Right kidney (tissue), 1 donor: ENCODE data around the gene FPR2.
"Not testable (repeated sequence)": the region's sequence is repeated elsewhere in the genome, so short reads cannot be mapped to it uniquely, and the experiment has no call there.

Experiments used
- DNase-seq: peaks from one replicate; pipeline ENCODE4 v3.0.0-alpha.2; 2016

Gene FPR2

DNA sequence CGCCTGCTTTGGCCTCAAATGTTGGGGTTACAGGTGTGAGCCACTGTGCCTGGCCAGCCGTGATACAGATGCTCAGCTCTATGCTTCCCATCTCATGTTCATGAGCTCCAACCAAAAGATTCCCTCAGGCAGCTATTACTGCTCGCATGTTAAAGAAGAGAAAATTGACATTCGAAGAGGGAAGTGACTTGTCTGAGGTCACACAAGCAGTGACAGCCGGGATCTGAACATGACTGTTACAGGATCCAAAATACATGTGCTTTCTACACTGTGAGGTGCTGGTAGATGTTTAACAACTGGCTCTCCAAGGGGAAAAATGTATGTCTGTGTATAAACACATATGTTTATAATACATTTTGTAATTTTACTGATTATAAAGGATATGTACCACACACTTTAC lies 20.6 kb upstream of the FPR2 start:
- DNase-seq: no peak

DNA sequence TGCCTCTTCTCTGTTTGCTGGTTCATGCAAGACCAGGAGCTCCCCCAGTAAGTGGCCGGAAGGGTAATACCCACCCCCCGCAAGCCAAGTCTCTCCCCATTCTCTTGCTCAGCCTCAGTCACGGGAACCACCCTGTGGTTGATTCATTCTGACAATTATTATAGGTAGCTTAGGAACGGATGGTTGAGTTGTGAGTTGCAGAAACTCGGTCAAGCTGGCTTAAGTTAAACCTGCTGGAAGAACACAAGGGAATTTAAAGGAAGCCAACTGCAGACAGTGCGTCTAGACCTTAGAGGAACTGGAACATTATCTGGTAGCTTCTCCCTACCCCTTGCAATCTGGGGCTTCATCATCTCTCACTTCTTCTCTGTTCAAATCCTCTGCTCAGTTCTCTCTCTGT lies 18.2 kb upstream of the FPR2 start:
- DNase-seq: no peak

DNA sequence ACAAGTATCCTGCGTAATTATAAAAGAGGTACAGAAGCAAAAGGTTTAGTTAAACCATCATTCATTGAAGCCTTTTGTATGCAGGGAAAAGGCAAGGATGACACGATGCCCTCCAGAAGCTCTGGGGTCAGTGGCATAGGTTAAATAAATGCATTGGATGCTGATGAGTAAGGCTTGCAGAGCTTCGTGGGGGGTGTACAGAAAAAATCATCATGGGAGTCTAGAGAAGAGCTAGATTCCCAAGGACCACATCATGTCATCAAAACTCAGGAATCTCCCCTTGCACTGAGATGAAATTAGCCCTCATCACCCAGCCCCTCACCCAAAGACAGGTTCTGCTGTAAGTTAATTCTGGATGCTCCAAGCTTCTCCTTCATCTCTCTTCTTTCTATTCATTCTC lies 17.6 kb upstream of the FPR2 start:
- DNase-seq: no peak

DNA sequence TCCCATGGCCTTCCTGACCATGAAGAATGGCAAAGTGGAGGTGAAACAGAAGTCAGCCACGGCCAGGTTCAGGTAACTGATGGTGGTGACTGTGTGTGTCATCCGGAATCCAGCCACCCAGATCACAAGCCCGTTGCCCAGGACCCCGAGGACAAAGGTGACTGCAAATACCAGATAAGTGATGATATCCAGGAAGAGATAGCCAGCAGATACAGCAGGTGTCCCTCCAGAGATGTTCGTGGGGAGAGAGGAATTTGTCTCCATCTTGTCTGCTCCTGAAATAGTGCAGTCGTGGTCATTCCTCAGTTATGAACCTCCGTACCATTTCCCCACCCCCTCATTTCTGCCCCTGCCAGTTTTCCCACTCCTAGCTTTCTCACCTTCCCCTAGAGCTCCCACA lies 14.2 kb upstream of the FPR2 start:
- no peak for DNase-seq

GRCh38 chr19:51749979-51750378 lies 11.0 kb upstream of the FPR2 start:
- no peak for DNase-seq

DNA sequence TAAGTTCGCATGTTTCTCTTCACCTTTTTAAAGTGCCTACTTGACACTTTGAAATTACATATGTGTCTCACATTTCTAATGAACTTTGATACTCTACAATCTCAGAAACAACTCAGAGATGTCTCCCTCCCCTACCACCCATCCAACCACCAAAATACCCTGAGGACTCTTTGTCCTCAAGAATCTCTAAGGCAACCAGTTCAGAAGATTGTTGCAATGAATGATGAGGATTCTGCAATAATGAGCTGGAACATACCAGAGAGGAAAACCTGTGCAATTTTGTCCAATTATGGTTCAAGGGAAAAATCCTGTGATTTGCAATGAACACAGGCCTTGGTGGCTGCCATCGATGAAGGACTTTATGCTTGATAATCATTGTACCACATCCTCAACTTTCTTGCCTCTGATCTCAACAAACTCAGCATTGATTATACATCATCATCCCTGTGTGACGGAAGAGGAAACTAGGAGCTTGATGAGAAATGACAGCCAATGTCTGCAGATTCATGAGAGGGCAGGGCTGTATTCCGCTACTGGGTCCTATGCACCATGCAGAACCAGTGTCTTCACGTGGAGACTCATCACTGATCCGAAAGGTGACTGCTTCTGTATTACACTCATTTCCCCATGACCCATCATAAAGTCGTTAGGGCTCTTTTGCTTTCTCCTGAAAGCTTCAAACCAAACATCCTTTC lies 10.4 kb upstream of the FPR2 start:
- no peak for DNase-seq

DNA sequence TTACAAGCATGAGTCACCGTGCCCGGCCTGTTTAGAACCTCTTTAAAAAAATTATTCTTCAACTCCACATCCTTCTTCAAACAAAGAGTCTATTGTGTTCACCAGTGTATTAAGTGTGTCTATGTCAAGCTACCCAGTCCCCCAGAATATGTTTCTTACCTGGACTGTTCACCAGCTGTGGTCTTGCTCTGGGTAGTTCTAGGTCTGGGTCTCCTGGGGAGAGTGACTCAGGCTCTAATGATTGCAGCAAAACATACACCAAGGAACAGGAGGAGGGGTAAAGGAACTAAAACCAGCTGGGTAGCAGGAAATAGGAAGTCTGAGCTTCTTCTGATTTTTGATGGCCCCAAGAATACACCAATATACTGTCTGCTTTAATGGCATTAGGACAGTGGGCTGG lies 9.3 kb upstream of the FPR2 start, which contains the start of gene FPR1:
Gene FPR1, minus strand, starts transcription at position 224 of the 400 bp plus-strand sequence. CDS start 4,884 bp downstream, outside the sequence.
- DNase-seq: no peak

GRCh38 chr19:51754109-51754508 lies 6.9 kb upstream of the FPR2 start:
- DNase-seq: no peak

DNA sequence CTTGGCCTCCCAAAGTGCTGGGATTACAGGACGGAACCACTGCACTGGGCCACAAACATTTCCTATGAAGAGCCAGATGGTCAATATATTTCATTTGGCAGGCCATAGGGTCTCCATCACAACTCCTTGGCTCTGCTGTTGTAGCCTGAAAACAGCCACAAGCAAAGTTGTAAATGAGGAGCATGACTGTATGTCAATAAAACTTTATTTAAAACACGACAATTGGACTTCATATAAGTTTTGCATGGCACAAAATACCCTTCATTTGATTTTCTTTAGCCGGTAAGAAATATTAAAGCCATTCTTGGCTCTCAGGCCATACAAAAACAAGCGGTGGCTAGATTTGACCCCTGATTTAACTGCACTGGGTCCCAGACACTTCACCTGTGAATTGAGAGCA lies 6.2 kb upstream of the FPR2 start:
- no peak for DNase-seq

DNA sequence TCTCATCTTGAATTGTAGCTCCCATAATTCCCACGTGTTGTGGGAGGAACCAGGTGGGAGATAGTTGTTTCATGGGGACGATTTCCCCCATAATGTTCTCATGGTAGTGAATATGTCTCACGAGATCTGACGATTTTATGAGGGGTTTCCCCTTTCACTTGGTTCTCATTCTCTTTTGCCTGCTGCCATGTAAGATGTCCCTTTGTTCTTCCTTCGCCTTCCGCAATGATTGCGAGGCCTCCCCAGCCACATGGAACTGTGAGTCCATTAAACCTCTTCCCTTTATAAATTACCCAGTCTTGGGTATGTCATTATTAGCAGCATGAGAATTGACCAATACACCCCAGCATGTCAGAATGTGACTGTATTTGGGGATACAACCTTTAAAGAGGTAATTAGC lies 5.4 kb upstream of the FPR2 start:
- no peak for DNase-seq

GRCh38 chr19:51761696-51762095 lies 716 bp downstream of the FPR2 start:
- no peak for DNase-seq

DNA sequence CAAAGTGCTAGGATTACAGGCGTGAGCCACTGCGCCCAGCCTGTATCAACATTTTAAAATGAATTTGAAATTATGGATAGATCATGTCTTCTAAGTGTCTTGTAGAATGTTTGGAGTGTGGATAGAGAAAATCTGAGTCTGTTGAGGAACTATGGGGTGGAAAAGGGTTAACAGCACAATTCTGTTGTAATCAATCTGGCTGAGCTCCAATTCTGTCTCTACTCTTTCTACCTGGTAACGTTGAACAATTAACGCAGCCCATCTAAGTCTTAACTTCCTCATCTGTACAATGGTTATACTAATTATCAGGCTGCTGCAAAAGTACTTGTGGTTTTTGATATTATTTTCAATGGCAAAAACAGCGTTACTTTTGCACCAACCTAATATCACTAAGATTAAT lies 4.1 kb downstream of the FPR2 start:
- DNase-seq: no peak

- DNase-seq: no peak
These were observed 5.5 kb downstream of the FPR2 start for GRCh38 chr19:51766461-51766860.

- DNase-seq: no peak
These were observed 10.6 kb downstream of the FPR2 start for GRCh38 chr19:51771376-51772130.

DNA sequence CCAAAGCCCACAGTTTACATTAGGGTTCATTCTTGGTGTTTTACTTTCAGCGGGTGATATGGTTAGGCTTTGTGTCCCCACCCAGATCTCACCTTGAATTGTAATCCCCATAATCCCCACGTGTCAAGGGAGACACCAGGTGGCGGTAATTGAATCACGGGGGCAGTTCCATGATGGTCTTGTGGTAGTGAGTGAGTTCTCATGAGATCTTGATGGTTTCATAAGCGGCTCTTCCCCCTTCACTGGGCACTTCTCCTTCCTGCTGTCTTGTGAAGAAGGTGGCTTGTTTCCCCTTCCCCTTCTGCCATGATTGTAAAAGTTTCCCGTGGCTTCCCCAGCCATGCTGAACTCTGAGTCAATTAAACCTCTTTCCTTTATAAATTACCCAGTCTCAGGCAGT lies 12.0 kb downstream of the FPR2 start:
- no peak for DNase-seq

DNA sequence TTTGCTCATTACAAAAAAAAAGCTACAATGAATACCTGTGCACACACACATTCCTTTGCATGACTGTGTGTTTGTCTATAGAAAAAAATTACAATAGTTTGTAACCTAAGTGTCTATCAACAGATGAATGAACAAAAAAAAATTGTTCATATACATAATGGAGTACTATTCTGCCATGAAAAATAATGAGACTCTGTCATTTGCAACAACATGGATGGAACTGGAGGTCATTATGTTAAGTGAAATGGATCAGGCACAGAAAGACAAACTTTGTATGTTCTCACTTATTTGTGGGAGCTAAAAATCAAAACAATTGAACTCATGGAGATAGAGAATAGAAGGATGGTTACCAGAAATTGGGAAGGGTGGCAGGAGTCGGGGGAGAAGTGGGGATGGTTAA lies 15.6 kb downstream of the FPR2 start:
- DNase-seq: not testable (repeated sequence)

GRCh38 chr19:51777570-51778462 lies 16.8 kb downstream of the FPR2 start:
- DNase-seq: peak; percentile 27

GRCh38 chr19:51779181-51779580 lies 18.2 kb downstream of the FPR2 start:
- DNase-seq: no peak

DNA sequence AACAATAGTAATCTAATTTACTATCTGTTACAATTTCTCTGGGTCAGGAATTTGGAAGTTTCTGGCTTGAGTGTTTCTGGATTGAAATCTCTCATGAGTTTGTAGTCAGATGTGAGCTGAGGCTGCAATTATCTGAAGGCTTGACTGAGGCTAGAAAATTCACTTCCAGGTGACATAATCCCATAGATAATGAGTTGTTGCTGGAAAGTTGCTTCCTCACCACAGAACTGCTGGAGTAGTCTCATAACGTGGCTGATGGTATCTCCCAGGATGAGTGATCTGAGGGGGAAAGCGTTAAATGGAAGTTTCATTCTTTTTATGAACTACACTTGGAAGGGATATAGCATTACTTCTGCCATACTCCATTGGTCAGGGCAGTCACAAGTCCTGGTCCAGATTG lies 18.7 kb downstream of the FPR2 start:
- no peak for DNase-seq

GRCh38 chr19:51780270-51780669 lies 19.3 kb downstream of the FPR2 start:
- DNase-seq: no peak

- DNase-seq: no peak
These were observed 21.0 kb downstream of the FPR2 start for GRCh38 chr19:51781999-51782398.

- no peak for DNase-seq
These were observed 22.4 kb downstream of the FPR2 start for GRCh38 chr19:51783372-51783771.
